NCI-H82 treated with DMSO at 0.1 percent for 48 hours (cell line): ENCODE data around the gene CACNA1B.
"Not testable (repeated sequence)": the region's sequence is repeated elsewhere in the genome, so short reads cannot be mapped to it uniquely, and the experiment has no call there.

Experiments used
- DNase-seq: peaks from one replicate; lab custom pipeline; 2025; ENCODE audit not compliant: unreplicated experiment; lab: John Stamatoyannopoulos, UW

The CACNA1B gene

GRCh38 chr9:137885121-137885520 is 7.5 kb downstream of the CACNA1B start:
- DNase-seq = not testable (repeated sequence)

- DNase-seq = not testable (repeated sequence)
These were observed 11.0 kb downstream of the CACNA1B start for GRCh38 chr9:137888621-137889020.

GRCh38 chr9:137889966-137890365 is 12.4 kb downstream of the CACNA1B start:
- DNase-seq = not testable (repeated sequence)

GRCh38 chr9:137890768-137891587 is 13.4 kb downstream of the CACNA1B start:
- not testable (repeated sequence) for DNase-seq

- no peak for DNase-seq
These were observed 14.2 kb downstream of the CACNA1B start for GRCh38 chr9:137891588-137892423.

GRCh38 chr9:137892424-137893191 is 15.0 kb downstream of the CACNA1B start:
- no peak for DNase-seq

- no peak for DNase-seq
These were observed 16.1 kb downstream of the CACNA1B start for GRCh38 chr9:137893670-137894069.

GRCh38 chr9:137899551-137900360 is 22.2 kb downstream of the CACNA1B start:
- DNase-seq = no peak

- no peak for DNase-seq
These were observed 23.2 kb downstream of the CACNA1B start for GRCh38 chr9:137900584-137901310.

- DNase-seq = no peak
These were observed 25.1 kb downstream of the CACNA1B start for GRCh38 chr9:137902646-137903045.

- no peak for DNase-seq
These were observed 28.2 kb downstream of the CACNA1B start for GRCh38 chr9:137905740-137906139.

- no peak for DNase-seq
These were observed 30.2 kb downstream of the CACNA1B start for GRCh38 chr9:137907776-137908175.

GRCh38 chr9:137912671-137913070 is 35.1 kb downstream of the CACNA1B start:
- DNase-seq = no peak

GRCh38 chr9:137913132-137913531 is 35.5 kb downstream of the CACNA1B start:
- no peak for DNase-seq

GRCh38 chr9:137913771-137914767 is 36.5 kb downstream of the CACNA1B start:
- DNase-seq = no peak

- no peak for DNase-seq
These were observed 39.0 kb downstream of the CACNA1B start for GRCh38 chr9:137916540-137916939.

- DNase-seq = no peak
These were observed 39.5 kb downstream of the CACNA1B start for GRCh38 chr9:137917116-137917515.

- no peak for DNase-seq
These were observed 40.2 kb downstream of the CACNA1B start for GRCh38 chr9:137917795-137918194.
